ENCODE measurements around the gene NOTUM.

The NOTUM gene

DNA sequence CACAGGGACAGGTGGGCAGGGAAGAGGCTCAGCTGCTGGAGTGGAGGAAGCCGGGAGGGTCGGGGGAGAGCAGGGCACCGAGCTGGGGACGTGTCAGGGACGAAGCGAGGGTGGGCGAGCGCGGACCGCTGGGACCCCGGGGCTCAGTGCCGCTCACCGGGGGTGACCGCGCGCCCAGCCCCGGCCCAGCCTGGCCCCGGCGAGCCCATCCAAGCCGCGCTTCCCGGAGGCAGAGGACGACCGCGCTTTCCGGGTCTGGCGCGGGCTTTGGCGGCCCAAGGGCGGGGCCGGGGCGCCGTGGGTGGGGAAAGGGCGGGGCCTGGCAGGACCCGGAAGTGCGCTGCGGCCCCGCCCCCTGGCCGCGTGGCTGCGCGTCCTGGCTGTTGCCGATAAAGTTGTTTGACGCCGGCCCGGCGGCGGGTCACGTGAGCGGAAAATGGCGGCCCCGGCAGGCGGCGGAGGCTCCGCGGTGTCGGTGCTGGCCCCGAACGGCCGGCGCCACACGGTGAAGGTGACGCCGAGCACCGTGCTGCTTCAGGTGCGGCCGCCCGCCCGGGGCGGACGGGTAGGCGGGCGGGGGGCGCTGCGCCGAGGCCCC lies 16.3 kb upstream of the NOTUM start, which contains the start of gene ASPSCR1:
TSS of gene ASPSCR1 (plus strand) at position 419 of the 598 bp plus-strand sequence. CDS start at position 437, 18 bp downstream.
- DNase-seq (ENCODE audit: low spot score): peak; percentile 89

DNA sequence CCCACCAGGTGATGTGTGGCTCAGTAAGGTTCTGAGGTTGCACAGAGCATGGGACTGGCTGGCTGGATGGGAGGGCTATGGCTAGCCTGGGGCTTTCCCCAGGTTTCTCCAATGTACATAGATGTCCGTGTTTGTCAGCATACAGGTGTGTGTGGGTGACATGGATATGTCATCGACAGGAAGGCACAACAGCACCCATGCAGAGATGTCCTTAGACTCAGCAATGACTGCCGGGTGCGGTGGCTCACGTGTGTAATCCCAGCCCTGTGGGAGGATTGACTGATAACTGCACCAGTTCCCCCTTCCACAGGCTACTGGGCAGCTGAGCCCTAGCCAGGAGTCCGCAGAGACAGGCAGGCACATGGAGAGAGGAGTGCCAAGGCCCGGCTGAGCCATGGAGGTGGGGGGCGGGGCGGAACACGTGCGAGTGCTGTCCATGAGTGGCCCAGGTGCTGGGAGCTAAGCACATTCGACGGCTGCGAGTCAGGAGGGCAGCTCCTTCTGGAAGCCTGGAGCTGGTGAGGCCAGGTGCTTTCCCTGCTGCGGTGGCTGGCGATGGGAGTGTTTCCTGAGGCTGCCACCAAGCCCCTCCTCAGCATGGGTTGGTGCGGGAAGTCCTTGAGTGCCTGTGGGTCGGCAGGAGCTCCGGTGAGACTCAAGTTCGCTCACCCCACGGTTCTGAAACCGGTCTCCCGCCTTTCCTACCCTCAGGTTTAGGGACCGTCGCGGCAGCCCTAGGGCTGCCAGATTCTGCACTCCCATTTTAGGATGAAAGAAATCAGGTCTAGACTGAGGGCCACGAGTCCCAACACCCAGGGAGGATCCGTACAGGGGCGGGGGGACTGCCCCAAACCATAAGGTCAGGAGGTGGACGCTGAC lies 15.6 kb upstream of the NOTUM start:
- DNase-seq (ENCODE audit: low spot score): peak; percentile 12

GRCh38 chr17:81973432-81973831 lies 12.4 kb upstream of the NOTUM start:
- DNase-seq (ENCODE audit: low spot score): no peak

DNA sequence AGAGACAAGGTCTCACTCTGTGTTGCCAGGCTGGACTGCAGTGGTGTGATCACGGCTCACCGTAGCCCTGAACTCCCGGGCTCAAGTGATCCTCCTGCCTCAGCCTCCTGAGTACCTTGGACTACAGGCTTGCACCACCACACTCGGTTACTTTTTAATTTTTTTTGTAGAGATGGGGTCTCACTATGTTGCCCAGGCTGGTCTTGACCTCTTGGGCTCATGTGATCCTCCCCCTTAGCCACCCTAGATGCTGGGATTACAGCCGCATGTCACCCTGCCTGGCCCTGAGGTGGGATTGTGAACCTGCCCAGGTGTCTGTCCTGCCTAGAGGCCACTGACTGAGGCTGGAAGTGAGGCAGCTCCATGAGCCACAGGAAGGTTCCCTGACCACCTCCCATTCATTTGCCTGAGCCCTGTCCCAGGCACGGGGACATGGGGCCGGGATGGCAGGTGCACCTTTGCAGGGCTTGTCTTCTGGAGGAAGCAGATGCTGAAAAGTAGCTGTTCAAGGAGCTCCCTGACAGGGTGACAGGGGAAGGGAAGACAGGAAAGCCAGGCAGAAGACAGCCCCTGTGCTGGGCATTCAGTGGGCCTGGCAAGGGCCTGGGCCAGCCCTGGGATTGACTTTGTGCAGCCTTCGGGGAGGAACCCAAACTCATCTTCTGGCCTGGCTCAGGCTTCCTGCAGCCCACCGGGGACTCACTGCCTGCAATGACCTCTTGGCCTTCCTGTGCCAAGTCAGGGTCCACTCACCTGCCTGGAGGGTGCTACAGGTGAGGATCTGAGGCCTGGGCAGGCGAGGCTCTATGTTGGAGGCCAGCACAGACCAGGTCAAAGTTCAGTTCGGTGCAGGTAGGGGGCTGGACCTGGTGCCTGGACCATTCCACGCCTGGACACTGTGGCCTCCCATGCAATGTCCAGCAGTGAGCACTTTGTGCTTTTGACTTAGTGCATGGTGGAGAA lies 8.1 kb upstream of the NOTUM start:
- DNase-seq (ENCODE audit: low spot score): no peak

DNA sequence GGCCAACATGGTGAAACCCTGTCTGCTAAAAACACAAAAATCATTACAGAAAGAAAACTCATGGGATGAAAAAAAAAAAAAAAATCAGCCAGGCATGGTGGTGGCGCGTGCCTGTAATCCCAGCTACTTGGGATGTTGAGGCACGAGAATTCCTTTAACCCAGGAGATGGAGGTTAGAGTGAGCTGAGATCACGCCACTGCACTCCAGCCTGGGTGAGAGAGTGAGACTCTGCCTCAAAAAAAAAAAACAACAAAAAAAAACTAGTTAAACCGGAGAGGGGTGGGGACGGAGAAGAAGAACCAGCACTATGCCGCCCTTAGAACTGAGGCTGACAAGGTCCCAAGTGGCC lies 7.4 kb upstream of the NOTUM start:
- no peak for DNase-seq (ENCODE audit: low spot score)

GRCh38 chr17:81967533-81968395 lies 6.8 kb upstream of the NOTUM start:
- peak; percentile 88 for DNase-seq (ENCODE audit: low spot score)

DNA sequence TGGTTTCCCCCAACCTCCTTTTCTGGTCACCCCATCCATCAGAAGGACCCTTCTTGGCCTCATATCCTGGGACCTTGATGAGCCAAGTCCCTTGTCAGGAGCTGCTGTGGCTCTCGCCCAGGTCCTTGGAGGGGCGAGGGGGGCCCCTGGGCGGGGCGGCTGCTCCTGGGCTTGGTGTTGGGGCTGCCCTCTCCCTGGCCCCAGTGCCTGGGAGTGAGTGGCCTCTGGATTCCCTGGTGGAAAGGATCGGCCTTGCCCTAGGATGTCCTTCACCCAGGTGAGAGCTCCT lies 6.2 kb upstream of the NOTUM start:
- no peak for DNase-seq (ENCODE audit: low spot score)

DNA sequence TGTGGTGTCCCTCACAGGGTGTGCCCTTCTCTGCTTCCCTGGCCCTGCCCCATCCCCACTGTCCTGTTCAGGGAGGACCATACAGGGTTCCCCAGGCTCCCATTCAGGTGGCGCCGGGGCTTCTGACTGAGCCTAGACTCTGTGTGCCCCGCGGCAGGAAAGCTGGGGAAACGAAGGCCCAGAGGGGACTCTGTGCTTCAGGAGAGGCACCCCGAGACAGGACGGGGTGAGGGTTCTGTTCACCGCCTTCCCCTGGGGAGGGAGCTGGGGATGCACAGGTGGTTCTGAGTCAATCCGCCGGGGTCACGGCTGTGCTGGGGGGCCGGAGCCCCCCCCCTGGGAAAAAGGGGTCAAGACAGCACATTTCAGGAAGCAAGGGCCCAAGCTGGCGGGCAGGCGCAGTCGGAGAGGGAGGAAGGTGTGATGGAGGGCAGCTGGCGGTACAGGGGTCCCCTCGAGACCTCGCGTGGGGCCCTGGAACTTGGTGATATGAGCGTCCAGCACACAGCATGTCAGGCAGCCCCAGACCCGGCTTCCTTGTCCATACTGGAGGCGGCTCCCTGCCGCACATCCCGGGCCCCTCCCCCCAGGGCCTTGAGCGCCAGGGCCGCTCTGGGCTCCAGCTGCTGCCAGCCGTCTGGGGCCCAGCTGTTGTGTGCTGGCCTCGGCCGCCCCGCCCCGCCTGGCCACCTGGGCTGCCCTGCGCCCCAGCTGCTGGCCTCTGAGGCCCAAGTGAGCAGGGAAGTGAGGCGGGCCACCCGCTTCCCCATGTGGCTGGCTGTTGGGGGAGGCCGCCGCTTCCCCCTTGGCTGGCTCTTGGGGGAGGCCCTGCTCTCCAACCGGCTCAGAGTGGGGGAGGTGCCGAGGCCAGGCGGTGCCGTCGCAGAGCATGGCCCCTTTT lies 5.6 kb upstream of the NOTUM start:
- DNase-seq (ENCODE audit: low spot score): no peak

GRCh38 chr17:81964081-81964849 lies 3.3 kb upstream of the NOTUM start:
- no peak for DNase-seq (ENCODE audit: low spot score)

GRCh38 chr17:81962499-81963441 lies 1.8 kb upstream of the NOTUM start:
- DNase-seq (ENCODE audit: low spot score): no peak

DNA sequence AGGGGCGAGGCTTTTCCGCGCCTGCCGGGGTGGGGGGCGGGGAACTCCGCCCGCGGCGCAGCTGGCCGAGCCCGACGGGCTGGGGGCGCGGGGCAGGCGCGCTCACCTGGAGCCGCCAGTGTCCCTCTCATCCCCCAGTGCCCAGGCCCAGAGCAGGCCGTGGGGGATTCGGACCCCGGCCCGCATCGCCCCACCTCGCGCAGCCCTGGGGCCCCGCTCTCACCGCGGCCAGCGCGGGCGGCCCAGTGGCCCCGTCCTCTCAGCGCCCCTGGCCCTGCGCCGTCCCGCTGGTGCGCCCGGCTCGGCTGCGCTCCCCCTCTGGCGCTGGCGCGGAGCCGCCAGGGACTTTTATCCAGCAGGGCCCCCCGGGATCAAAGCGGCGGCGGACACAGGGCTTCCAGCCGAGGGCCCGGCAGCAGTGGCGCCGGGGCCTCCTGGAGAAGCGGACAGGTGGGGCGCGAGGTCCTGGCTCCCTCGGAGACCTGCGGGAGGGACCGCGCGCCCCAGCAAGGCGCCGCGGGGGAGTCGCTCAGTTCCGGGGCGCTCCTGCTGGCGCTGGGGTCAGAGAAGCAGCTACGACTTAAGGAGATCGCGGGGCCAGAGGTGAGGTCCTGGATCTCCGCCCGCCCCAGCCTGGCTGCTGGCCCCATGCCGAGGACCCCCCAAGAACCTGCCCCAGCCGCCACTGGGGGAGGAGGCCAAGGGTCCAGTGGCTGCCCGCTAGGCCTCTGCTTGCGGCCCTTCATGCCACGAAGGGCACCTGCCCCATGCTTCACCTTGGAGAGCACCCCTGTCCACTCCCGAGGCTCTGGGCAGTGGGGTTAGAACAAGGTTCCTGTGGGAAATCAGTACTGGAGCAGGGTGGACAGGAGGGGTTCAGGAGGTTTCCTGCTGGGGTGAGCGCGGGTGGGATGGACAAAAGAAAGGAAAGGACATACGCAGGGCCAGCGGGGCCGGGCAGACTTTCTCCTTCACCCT lies 823 bp upstream of the NOTUM start:
- DNase-seq (ENCODE audit: low spot score): no peak

- DNase-seq (ENCODE audit: low spot score): no peak
Measured at GRCh38 chr17:81960130-81960958, 643 bp downstream of the NOTUM start.

- DNase-seq (ENCODE audit: low spot score): peak; percentile 79
Measured at GRCh38 chr17:81959362-81960129, 1.4 kb downstream of the NOTUM start.

DNA sequence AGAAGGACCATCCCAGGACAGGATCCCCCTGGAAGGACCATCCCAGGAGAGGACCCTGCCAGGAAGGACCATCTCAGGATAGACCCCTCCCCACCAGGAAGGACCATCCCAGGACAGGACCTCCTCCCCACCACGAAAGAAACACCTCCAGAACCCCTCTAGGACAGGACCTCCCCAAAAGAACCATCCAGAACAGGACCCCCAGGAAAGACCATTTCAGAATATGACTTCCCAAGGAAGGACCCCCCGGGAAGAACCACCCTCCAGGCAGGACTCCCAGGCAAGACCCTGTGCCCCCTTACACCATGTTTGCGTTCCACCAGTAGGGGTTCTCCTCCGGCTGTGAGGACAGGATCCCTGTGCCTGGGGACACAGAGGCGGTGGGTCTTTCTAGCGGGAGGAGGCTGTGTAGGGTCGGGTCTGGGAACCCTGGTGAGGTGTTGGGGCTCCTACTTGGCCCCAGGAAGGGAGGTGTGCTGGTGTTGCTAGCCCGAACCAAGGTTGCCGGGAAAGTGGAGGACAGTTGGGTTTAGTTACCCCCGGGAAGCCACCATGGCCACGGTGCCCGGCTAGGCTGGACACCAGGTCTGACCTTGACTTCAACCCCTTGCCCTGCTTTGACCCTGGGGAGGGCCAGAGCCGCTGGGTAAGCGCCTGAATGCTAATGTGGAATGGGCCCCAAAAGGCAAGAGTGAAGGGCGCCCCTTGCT lies 2.2 kb downstream of the NOTUM start:
- DNase-seq (ENCODE audit: low spot score): no peak

Measured in CD4-positive, alpha-beta T cell treated with Interleukin-15 for 4 hours (primary cell).